Karpas-422 (cell line): ENCODE results near the gene PSMC5. TPM values are rescaled to one million over a fixed set of nuclear protein-coding genes. Genes with fewer than 3 reads are reported as not detected.

Source experiments
- DNase-seq: peaks from one replicate; pipeline ENCODE4 v3.0.0-alpha.2; 2015
- H2AFZ ChIP-seq: fragments of 200-600 bp; sonication (generic); 2 replicates; pipeline ENCODE4 v1.6.1; 2014; ENCODE audit warnings: antibody characterized with exemption, low read length, mixed read lengths
- H3K27ac ChIP-seq: fragments of 200-600 bp; sonication (generic); 2 replicates; pipeline ENCODE4 v1.5.1; 2014; ENCODE audit warnings: mild to moderate bottlenecking, low read length, moderate library complexity
- H3K27me3 ChIP-seq: fragments of 200-600 bp; sonication (generic); 2 replicates; pipeline ENCODE4 v1.6.1; 2014; ENCODE audit warnings: low read length, mixed read lengths
- H3K36me3 ChIP-seq: fragments of 200-600 bp; sonication (generic); 2 replicates; pipeline ENCODE4 v1.6.1; 2014; ENCODE audit warnings: low read length, mixed read lengths; ENCODE audit not compliant: insufficient read depth
- H3K4me1 ChIP-seq: fragments of 200-600 bp; sonication (generic); 2 replicates; pipeline ENCODE4 v1.6.1; 2014; ENCODE audit warnings: mild to moderate bottlenecking, low read length, mixed read lengths
- H3K4me2 ChIP-seq: fragments of 200-600 bp; sonication (generic); 2 replicates; pipeline ENCODE4 v1.6.1; 2014; ENCODE audit warnings: low read length, low read depth, mild to moderate bottlenecking; ENCODE audit not compliant: poor library complexity, severe bottlenecking
- H3K4me3 ChIP-seq: fragments of 200-600 bp; sonication (generic); 2 replicates; pipeline ENCODE4 v1.5.1; 2014; ENCODE audit warnings: mild to moderate bottlenecking, antibody characterized with exemption, low read length, mixed read lengths
- H3K79me2 ChIP-seq: fragments of 200-600 bp; sonication (generic); 2 replicates; pipeline ENCODE4 v1.6.1; 2014; ENCODE audit warnings: mild to moderate bottlenecking, low read length, mixed read lengths
- H3K9ac ChIP-seq: fragments of 200-600 bp; sonication (generic); 2 replicates; pipeline ENCODE4 v1.6.0; 2014; ENCODE audit warnings: low read length
- H3K9me2 ChIP-seq: fragments of 200-600 bp; sonication (generic), shearing (Covaris generic); replicated peaks from 2 replicates; pipeline ENCODE4 v1.6.0; 2014; ENCODE audit warnings: mild to moderate bottlenecking, low read length, moderate library complexity; ENCODE audit not compliant: insufficient read depth
- H3K9me3 ChIP-seq: fragments of 300-700, 200-600 bp; sonication (generic); 2 replicates; pipeline ENCODE4 v1.6.1; 2014; ENCODE audit warnings: low read length, mixed read lengths
- H4K20me1 ChIP-seq: fragments of 200-600 bp; sonication (generic); 2 replicates; pipeline ENCODE4 v1.6.1; 2014; ENCODE audit warnings: mild to moderate bottlenecking, antibody characterized with exemption, low read length, low read depth; ENCODE audit not compliant: insufficient read depth
- total RNA-seq: library from RNA; depleted of rRNA; stranded (reverse); fragments of >200 nt; shearing (Covaris generic); gene quantifications from 2 replicates; pipeline ENCODE4 v1.2.3, GENCODE V29; 2014; ENCODE audit warnings: low replicate concordance

PSMC5 gene
- total RNA-seq, 1 experiment from 2014 or later: 26.9 TPM

DNA sequence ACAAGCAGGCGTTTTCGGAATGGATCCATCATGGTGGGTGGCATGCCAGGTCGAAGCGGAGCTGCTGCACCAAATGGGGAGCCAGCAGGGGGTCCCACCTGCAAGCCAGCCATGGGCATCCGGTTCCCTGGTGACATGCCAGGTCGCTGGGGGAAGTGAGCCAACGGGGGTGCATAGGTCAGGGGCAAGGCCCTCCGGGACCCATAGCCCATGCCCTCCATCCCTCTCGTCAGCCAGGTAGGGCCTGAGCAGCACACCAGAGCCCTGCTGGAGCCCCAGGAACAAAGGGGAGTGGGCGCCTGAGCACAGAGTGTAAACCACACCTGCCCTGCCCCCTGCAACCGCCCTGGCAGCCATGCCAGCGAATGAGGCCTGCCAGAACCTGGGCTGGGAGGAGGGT, 10.2 kb downstream of the PSMC5 start:
- H3K9ac ChIP-seq: no peak overlapping the region
- no peak for DNase-seq
- peaks cover 8% of the 10 kb centered on the region; the same call in 1 of the 2 replicates for H3K36me3 ChIP-seq
- H3K9me2 ChIP-seq: no peaks in the 10 kb centered on the region
- H3K27me3 ChIP-seq: no peaks in the 10 kb centered on the region
- H3K27ac ChIP-seq: no peak overlapping the region
- no peak overlapping the region for H2AFZ ChIP-seq
- H3K4me2 ChIP-seq: no peak overlapping the region
- peaks cover 58% of the 10 kb centered on the region for H3K79me2 ChIP-seq
- no peaks in the 10 kb centered on the region for H3K9me3 ChIP-seq
- H3K4me1 ChIP-seq: peaks cover 37% of the 10 kb centered on the region
- H3K4me3 ChIP-seq: no peak overlapping the region
- H4K20me1 ChIP-seq: peaks cover 19% of the 10 kb centered on the region; the same call in 1 of the 2 replicates

DNA sequence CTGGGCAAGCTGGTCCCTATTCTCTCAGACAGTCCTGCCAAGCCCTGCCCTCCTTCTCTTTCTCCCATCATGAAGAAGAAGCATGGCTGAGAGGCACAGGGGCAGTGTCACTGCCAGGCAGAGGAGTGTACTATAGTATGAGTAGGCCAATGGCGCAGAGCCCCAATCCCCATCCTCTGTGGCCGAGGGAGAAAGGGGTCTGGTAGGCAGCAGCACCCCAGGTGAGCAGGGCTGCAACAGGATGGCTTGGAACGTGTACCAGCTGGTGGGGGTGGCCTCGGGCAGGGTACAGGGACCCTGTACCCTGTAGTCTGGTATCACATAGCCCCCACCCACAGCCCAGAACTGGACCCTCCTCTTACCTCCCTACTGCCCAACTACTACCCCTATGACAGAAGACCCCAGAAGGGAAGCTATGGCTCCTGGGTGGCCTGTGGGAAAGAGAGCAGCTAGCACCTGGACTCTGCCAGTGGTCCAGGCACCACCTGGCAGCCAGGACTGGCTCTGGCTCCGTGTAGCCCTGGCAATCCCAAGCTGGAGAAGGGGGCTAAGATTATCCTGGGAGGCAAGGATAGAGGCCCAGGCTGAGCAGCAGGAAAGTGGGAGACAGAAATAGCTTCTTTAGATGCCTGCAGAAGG, 10.8 kb downstream of the PSMC5 start:
- peak overlapping the region; percentile 60; the same call in 1 of the 2 replicates for H3K27ac ChIP-seq

DNA sequence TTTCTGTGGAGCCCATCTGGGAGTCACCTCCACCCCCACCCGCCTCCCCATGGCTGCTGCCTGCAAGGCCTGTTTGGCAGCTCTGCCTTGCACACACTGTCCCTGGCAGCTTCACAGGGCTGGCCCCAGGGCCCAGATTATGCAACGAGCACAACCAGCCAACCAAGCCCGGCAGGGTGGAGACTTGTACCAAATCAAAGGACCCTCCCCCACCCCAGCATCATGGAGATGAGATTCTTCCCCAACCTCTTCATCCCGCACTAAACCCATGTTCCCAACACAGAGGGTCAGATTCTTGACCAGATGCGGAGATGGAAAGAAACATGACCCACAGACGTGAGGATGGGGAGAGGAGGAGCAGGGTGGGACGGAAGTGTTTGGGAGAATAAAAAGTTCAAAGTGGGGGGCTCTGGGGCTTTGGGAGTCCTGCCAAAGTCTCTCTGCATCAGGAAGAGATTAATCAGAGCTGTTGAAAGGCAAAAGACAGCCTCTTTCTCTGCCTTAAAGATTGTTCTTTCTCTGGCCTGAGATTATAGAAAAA, 11.5 kb downstream of the PSMC5 start:
- Histone ChIP-seq H3K9ac (peak overlapping the region; percentile 51), H3K27me3 (no peaks in the 10 kb centered on the region), H3K4me2 (peak overlapping the region; percentile 49), H3K36me3 (peaks cover 5% of the 10 kb centered on the region; the same call in 1 of the 2 replicates), H4K20me1 (peaks cover 19% of the 10 kb centered on the region; the same call in 1 of the 2 replicates), H3K9me3 (no peaks in the 10 kb centered on the region), H3K79me2 (peaks cover 58% of the 10 kb centered on the region), H3K9me2 (no peaks in the 10 kb centered on the region), H3K27ac (peak overlapping the region; percentile 60; the same call in 1 of the 2 replicates), H3K4me1 (peaks cover 40% of the 10 kb centered on the region), H3K4me3 (peak overlapping the region; percentile 7; the same call in 1 of the 2 replicates), H2AFZ (no peak overlapping the region)
- no peak for DNase-seq

More for the DNA sequence above, 10.8 kb downstream of the PSMC5 start:
- H3K4me3 ChIP-seq: no peak overlapping the region
- H3K9me2 ChIP-seq: no peaks in the 10 kb centered on the region
- peaks cover 58% of the 10 kb centered on the region for H3K79me2 ChIP-seq
- no peak for DNase-seq
- peaks cover 8% of the 10 kb centered on the region; the same call in 1 of the 2 replicates for H3K36me3 ChIP-seq
- peaks cover 19% of the 10 kb centered on the region; the same call in 1 of the 2 replicates for H4K20me1 ChIP-seq
- H3K27me3 ChIP-seq: no peaks in the 10 kb centered on the region
- H2AFZ ChIP-seq: no peak overlapping the region
- H3K4me1 ChIP-seq: peaks cover 37% of the 10 kb centered on the region
- peak overlapping the region; percentile 51; the same call in 1 of the 2 replicates for H3K9ac ChIP-seq
- H3K9me3 ChIP-seq: no peaks in the 10 kb centered on the region
- no peak overlapping the region for H3K4me2 ChIP-seq

DNA sequence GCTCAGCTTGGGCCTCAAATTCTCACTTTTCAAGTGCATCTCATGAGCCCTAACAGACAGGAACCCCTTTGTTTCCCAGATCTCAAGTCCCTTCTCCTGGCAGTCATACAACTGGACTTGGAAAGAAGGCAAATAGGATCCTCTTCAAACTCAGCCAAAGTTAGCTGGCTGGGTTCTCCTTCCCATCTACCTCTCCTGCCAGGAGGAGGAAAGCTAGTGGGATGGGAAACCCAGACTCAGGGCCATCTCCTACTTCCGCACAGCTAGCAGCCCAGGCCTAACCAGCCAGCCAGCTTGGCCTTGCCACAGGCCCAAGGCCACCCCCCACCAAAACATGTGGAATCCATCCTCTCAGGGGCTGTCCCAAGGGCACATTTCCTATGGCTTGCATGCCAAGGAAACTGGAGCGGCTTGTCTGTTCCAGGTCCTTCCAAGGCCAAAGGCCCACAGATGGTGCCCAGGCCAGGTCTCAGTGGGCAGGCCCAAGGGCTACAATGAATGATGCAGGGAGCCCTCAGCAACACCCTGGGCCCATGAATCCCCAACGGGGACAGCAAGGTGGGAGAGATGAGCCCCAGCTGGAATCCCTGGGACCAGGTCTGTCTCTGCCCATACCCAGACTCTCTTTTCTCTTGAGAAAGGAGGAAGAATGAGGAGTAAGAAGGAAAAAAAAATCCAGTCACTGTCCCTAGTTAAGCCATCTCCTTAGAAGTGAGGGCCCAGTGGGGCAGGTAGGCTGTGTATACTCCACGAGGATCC, 13.5 kb downstream of the PSMC5 start:
- Histone ChIP-seq H4K20me1 (peaks cover 19% of the 10 kb centered on the region; the same call in 1 of the 2 replicates), H3K9me2 (no peaks in the 10 kb centered on the region), H3K4me3 (peak overlapping the region; percentile 94), H3K9me3 (no peaks in the 10 kb centered on the region), H2AFZ (no peak overlapping the region), H3K27ac (peak overlapping the region; percentile 74), H3K79me2 (peaks cover 58% of the 10 kb centered on the region), H3K4me2 (peak overlapping the region; percentile 84), H3K9ac (peak overlapping the region; percentile 94), H3K27me3 (no peaks in the 10 kb centered on the region), H3K36me3 (no peaks in the 10 kb centered on the region), H3K4me1 (peaks cover 40% of the 10 kb centered on the region)
- DNase-seq: no peak

DNA sequence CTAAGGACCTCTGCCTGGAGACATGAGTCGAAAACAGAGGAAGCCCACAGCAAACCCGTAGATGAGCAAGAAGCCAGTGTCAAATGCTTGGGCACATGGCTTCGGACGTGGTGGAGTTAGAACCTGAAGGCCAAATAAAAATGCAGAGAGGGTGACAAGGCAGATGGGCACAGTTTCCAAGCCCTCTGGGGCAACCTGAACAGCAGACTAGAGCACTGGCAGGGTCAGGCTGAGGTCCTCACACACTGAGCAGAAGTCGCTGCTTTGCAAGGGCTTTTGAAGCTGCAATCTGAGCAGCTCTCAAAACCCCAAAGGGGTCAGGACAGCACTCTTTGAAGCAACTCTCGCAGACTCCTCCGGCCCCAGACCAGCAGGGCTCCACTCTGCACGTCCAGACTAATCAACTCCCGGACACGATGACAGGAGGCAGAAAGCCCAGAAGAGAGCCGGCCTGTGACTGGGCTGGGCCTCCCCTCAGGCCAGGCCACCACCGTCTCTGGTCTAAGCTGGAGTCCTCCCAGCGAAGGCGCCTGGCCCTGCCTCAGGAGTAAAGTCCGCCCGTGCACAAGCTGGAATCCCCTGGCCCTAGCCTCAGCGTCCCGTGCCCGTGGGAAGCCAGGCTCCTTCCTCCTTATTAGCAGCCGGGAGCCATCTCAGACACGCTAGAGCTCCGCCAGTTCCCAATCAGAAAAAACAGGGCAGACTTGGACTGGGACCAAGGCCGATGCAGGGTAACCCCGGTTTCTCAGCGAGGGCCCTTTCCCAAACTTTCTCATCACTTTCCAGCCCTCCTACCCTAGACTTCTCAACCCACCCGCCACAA, 14.3 kb downstream of the PSMC5 start:
- Histone ChIP-seq H3K27ac (peak overlapping the region; percentile 74), H2AFZ (no peak overlapping the region), H3K4me2 (peak overlapping the region; percentile 84), H3K4me1 (peaks cover 40% of the 10 kb centered on the region), H3K27me3 (no peaks in the 10 kb centered on the region), H4K20me1 (peaks cover 19% of the 10 kb centered on the region; the same call in 1 of the 2 replicates), H3K9me2 (no peaks in the 10 kb centered on the region), H3K9ac (peak overlapping the region; percentile 94), H3K36me3 (no peaks in the 10 kb centered on the region), H3K4me3 (peak overlapping the region; percentile 94), H3K9me3 (no peaks in the 10 kb centered on the region), H3K79me2 (peaks cover 58% of the 10 kb centered on the region)
- DNase-seq: peak; percentile 74

DNA sequence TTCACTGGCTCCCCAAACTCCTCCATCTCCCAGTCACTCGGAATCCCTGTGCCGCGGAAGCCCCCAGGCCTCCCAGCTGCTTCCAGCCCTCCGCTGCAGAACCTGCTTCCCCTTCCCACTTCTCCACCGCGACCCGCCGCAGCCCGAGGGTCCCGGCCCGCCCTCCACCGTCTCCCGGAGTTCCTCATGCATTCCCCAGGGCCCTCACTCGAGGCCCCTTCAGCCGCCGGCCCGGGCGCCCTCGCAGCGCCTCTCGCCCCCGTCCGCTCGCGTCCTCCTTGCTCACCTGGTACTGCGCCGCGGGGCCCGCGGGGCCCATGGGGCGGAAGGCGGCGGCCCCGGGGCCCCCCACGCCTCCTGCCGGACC, 14.9 kb downstream of the PSMC5 start:
- Histone ChIP-seq H3K36me3 (no peaks in the 10 kb centered on the region), H3K4me1 (peaks cover 40% of the 10 kb centered on the region), H3K9ac (peak overlapping the region; percentile 94), H4K20me1 (peaks cover 19% of the 10 kb centered on the region; the same call in 1 of the 2 replicates), H3K4me2 (peak overlapping the region; percentile 84), H3K27me3 (no peaks in the 10 kb centered on the region), H3K9me2 (no peaks in the 10 kb centered on the region), H2AFZ (no peak overlapping the region), H3K27ac (peak overlapping the region; percentile 74), H3K79me2 (peaks cover 52% of the 10 kb centered on the region), H3K9me3 (no peaks in the 10 kb centered on the region), H3K4me3 (peak overlapping the region; percentile 94)
- peak; percentile 67 for DNase-seq

DNA sequence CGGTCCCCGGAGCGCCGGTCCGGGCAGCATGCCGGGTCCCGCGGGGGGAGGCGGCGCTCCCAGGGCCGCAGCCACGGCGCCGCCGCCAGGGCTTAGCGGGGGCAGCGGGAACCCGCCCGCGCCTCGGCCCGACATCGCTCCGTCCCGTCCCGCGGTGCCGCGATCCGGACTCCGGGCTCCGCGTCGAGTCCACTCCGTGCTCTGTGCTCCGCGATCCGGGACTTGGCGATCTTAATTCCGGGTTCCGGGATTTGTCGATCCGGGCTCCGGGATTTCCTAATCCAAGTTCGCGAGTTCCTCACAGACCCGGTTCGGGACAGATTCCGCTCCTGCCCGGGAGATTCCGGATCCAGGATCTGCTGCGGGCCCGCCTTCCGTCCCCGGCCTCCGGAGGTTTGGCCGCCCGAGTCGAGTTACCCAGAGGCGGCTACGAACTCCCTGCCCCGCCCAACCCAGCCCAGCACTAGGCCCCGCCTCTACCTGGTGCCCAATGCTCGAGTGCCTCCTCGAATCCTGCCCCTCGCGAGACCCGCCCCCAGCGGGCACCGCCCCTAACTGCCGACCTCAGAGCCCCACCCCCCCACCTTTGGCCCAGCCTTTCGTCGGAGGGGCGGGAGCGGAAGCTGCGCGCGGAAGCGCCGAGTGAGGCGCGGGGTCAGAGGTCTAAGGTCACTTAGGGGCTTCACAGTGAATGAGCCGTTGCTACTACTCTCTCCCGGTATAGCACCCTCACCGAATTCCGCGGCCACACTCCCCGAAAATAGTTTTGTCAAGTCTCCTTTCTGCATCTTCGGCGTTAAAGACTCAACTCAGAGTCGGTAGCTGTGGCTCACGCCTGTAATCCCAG, 15.5 kb downstream of the PSMC5 start, which contains the start of gene SMARCD2:
Gene SMARCD2, minus strand, starts transcription at position 146 of the 847 bp plus-strand sequence. Its CDS starts 11 bp downstream, at position 135.
- peak within 1 kb of the TSS; percentile 94 for H3K4me3 ChIP-seq
- H3K4me2 ChIP-seq: peak within 1 kb of the TSS; percentile 84
- H3K4me1 ChIP-seq: peaks cover 40% of the 10 kb centered on the region
- H3K27me3 ChIP-seq: no peaks in the 10 kb centered on the region
- peak; percentile 99 for DNase-seq
- peak within 1 kb of the TSS; percentile 65; the same call in 1 of the 2 replicates for H2AFZ ChIP-seq
- no peaks in the 10 kb centered on the region for H3K9me3 ChIP-seq
- peaks cover 46% of the 10 kb centered on the region for H3K79me2 ChIP-seq
- H3K9ac ChIP-seq: peak within 1 kb of the TSS; percentile 94
- no peaks in the 10 kb centered on the region for H3K9me2 ChIP-seq
- H3K27ac ChIP-seq: peak within 1 kb of the TSS; percentile 74
- H3K36me3 ChIP-seq: no peaks in the 10 kb centered on the region
- H4K20me1 ChIP-seq: peaks cover 17% of the 10 kb centered on the region; the same call in 1 of the 2 replicates
